ENCODE data around the gene CPO.

DNA sequence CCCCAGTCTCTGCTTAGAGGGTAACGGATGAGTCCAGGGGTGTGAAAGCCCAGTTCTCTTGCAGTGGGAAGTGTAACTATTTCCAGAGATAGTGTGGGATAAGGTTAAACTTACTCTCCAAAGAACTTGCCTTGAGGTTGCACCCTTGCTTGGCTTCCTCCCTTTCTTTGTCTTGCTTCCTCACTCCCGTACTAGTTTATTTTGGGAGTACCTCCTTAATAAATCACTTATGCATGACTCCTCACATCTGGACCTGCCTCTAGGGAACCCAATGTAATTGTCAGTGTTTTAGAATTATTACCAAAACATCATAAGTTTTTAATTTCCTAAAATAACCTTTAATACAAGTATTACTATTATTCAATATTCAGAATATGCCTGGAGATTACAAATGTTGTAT, 35.2 kb downstream of the CPO start:
- TF ChIP-seq, protein P1, sequence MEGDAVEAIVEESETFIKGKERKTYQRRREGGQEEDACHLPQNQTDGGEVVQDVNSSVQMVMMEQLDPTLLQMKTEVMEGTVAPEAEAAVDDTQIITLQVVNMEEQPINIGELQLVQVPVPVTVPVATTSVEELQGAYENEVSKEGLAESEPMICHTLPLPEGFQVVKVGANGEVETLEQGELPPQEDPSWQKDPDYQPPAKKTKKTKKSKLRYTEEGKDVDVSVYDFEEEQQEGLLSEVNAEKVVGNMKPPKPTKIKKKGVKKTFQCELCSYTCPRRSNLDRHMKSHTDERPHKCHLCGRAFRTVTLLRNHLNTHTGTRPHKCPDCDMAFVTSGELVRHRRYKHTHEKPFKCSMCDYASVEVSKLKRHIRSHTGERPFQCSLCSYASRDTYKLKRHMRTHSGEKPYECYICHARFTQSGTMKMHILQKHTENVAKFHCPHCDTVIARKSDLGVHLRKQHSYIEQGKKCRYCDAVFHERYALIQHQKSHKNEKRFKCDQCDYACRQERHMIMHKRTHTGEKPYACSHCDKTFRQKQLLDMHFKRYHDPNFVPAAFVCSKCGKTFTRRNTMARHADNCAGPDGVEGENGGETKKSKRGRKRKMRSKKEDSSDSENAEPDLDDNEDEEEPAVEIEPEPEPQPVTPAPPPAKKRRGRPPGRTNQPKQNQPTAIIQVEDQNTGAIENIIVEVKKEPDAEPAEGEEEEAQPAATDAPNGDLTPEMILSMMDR (IDR thresholded peaks at IDR 0.05 in 4 of 5, conservative IDR thresholded peaks at IDR 0.05 in 1 of 5), result no peak
- TF ChIP-seq POLR2A (IDR thresholded peaks at IDR 0.05), result no peak
